ENCODE data around the gene PARD3.

The PARD3 gene

GRCh38 chr10:34206078-34206934 is 608.8 kb downstream of the PARD3 start:
- no peaks in the 10 kb centered on the region for H3K36me3 ChIP-seq (ENCODE audit: insufficient read depth, low read length)
- H3K4me1 ChIP-seq (ENCODE audit: insufficient read depth, low read length): no peaks in the 10 kb centered on the region
- H3K9ac ChIP-seq (ENCODE audit: low read length): no peak overlapping the region
- no peak overlapping the region for H3K27ac ChIP-seq (ENCODE audit: low read depth, low read length)
- no peaks in the 10 kb centered on the region for H3K27me3 ChIP-seq (ENCODE audit: control insufficient read depth in 1 of 2, insufficient read depth in 2 of 2, low read length in 2 of 2)
- no peak overlapping the region for H3K4me3 ChIP-seq (ENCODE audit: low read depth in 1 of 2, low read length in 2 of 2)
- H3K9me3 ChIP-seq (ENCODE audit: low read length): no peaks in the 10 kb centered on the region

- H3K36me3 ChIP-seq (ENCODE audit: insufficient read depth, low read length): no peaks in the 10 kb centered on the region
- H3K4me3 ChIP-seq (ENCODE audit: low read depth in 1 of 2, low read length in 2 of 2): no peak overlapping the region
- no peak overlapping the region for H3K9ac ChIP-seq (ENCODE audit: low read length)
- no peak overlapping the region for H3K27ac ChIP-seq (ENCODE audit: low read depth, low read length)
- peaks cover 7% of the 10 kb centered on the region for H3K4me1 ChIP-seq (ENCODE audit: insufficient read depth, low read length)
- H3K27me3 ChIP-seq (ENCODE audit: control insufficient read depth in 1 of 2, insufficient read depth in 2 of 2, low read length in 2 of 2): no peaks in the 10 kb centered on the region
- H3K9me3 ChIP-seq (ENCODE audit: low read length): no peaks in the 10 kb centered on the region
These were observed 609.6 kb downstream of the PARD3 start for GRCh38 chr10:34205452-34205851.

- Histone ChIP-seq H3K4me1 (ENCODE audit: insufficient read depth, low read length) (peaks cover 7% of the 10 kb centered on the region), H3K4me3 (ENCODE audit: low read depth in 1 of 2, low read length in 2 of 2) (no peak overlapping the region), H3K36me3 (ENCODE audit: insufficient read depth, low read length) (no peaks in the 10 kb centered on the region), H3K27ac (ENCODE audit: low read depth, low read length) (no peak overlapping the region), H3K9me3 (ENCODE audit: low read length) (no peaks in the 10 kb centered on the region), H3K9ac (ENCODE audit: low read length) (no peak overlapping the region), H3K27me3 (ENCODE audit: control insufficient read depth in 1 of 2, insufficient read depth in 2 of 2, low read length in 2 of 2) (no peaks in the 10 kb centered on the region)
These were observed 611.0 kb downstream of the PARD3 start for GRCh38 chr10:34203966-34204630.

- no peaks in the 10 kb centered on the region for H3K9me3 ChIP-seq (ENCODE audit: low read length)
- H3K9ac ChIP-seq (ENCODE audit: low read length): no peak overlapping the region
- no peak overlapping the region for H3K27ac ChIP-seq (ENCODE audit: low read depth, low read length)
These were observed 614.7 kb downstream of the PARD3 start for GRCh38 chr10:34200355-34200901.

GRCh38 chr10:34198953-34199352 is 616.1 kb downstream of the PARD3 start:
- Histone ChIP-seq H3K4me1 (ENCODE audit: insufficient read depth, low read length) (peaks cover 14% of the 10 kb centered on the region), H3K9me3 (ENCODE audit: low read length) (no peaks in the 10 kb centered on the region), H3K9ac (ENCODE audit: low read length) (no peak overlapping the region), H3K36me3 (ENCODE audit: insufficient read depth, low read length) (no peaks in the 10 kb centered on the region), H3K4me3 (ENCODE audit: low read depth in 1 of 2, low read length in 2 of 2) (no peak overlapping the region), H3K27ac (ENCODE audit: low read depth, low read length) (no peak overlapping the region), H3K27me3 (ENCODE audit: control insufficient read depth in 1 of 2, insufficient read depth in 2 of 2, low read length in 2 of 2) (no peaks in the 10 kb centered on the region)

More at GRCh38 chr10:34200355-34200901, 614.7 kb downstream of the PARD3 start:
- no peak overlapping the region for H3K4me3 ChIP-seq (ENCODE audit: low read depth in 1 of 2, low read length in 2 of 2)
- no peaks in the 10 kb centered on the region for H3K36me3 ChIP-seq (ENCODE audit: insufficient read depth, low read length)
- peaks cover 10% of the 10 kb centered on the region for H3K4me1 ChIP-seq (ENCODE audit: insufficient read depth, low read length)
- no peaks in the 10 kb centered on the region for H3K27me3 ChIP-seq (ENCODE audit: control insufficient read depth in 1 of 2, insufficient read depth in 2 of 2, low read length in 2 of 2)

GRCh38 chr10:34196058-34196433 is 619.0 kb downstream of the PARD3 start:
- no peaks in the 10 kb centered on the region for H3K27me3 ChIP-seq (ENCODE audit: control insufficient read depth in 1 of 2, insufficient read depth in 2 of 2, low read length in 2 of 2)
- no peak overlapping the region for H3K4me3 ChIP-seq (ENCODE audit: low read depth in 1 of 2, low read length in 2 of 2)
- H3K4me1 ChIP-seq (ENCODE audit: insufficient read depth, low read length): peaks cover 18% of the 10 kb centered on the region
- H3K9me3 ChIP-seq (ENCODE audit: low read length): no peaks in the 10 kb centered on the region
- no peaks in the 10 kb centered on the region for H3K36me3 ChIP-seq (ENCODE audit: insufficient read depth, low read length)
- no peak overlapping the region for H3K27ac ChIP-seq (ENCODE audit: low read depth, low read length)
- no peak overlapping the region for H3K9ac ChIP-seq (ENCODE audit: low read length)

GRCh38 chr10:34195364-34196057 is 619.6 kb downstream of the PARD3 start:
- no peaks in the 10 kb centered on the region for H3K9me3 ChIP-seq (ENCODE audit: low read length)

GRCh38 chr10:34193931-34194626 is 621.0 kb downstream of the PARD3 start:
- peaks cover 11% of the 10 kb centered on the region for H3K4me1 ChIP-seq (ENCODE audit: insufficient read depth, low read length)
- peak overlapping the region; percentile 51 for H3K27ac ChIP-seq (ENCODE audit: low read depth, low read length)
- H3K4me3 ChIP-seq (ENCODE audit: low read depth in 1 of 2, low read length in 2 of 2): no peak overlapping the region
- H3K36me3 ChIP-seq (ENCODE audit: insufficient read depth, low read length): no peaks in the 10 kb centered on the region
- H3K9me3 ChIP-seq (ENCODE audit: low read length): no peaks in the 10 kb centered on the region
- no peak overlapping the region for H3K9ac ChIP-seq (ENCODE audit: low read length)
- H3K27me3 ChIP-seq (ENCODE audit: control insufficient read depth in 1 of 2, insufficient read depth in 2 of 2, low read length in 2 of 2): no peaks in the 10 kb centered on the region

More at GRCh38 chr10:34195364-34196057, 619.6 kb downstream of the PARD3 start:
- Histone ChIP-seq H3K27me3 (ENCODE audit: control insufficient read depth in 1 of 2, insufficient read depth in 2 of 2, low read length in 2 of 2) (no peaks in the 10 kb centered on the region), H3K36me3 (ENCODE audit: insufficient read depth, low read length) (no peaks in the 10 kb centered on the region), H3K4me3 (ENCODE audit: low read depth in 1 of 2, low read length in 2 of 2) (no peak overlapping the region), H3K4me1 (ENCODE audit: insufficient read depth, low read length) (peaks cover 13% of the 10 kb centered on the region), H3K9ac (ENCODE audit: low read length) (no peak overlapping the region), H3K27ac (ENCODE audit: low read depth, low read length) (no peak overlapping the region)

GRCh38 chr10:34192646-34193045 is 622.5 kb downstream of the PARD3 start:
- Histone ChIP-seq H3K27ac (ENCODE audit: low read depth, low read length) (no peak overlapping the region), H3K9me3 (ENCODE audit: low read length) (no peaks in the 10 kb centered on the region), H3K27me3 (ENCODE audit: control insufficient read depth in 1 of 2, insufficient read depth in 2 of 2, low read length in 2 of 2) (no peaks in the 10 kb centered on the region), H3K4me1 (ENCODE audit: insufficient read depth, low read length) (peaks cover 11% of the 10 kb centered on the region), H3K4me3 (ENCODE audit: low read depth in 1 of 2, low read length in 2 of 2) (no peak overlapping the region), H3K9ac (ENCODE audit: low read length) (no peak overlapping the region), H3K36me3 (ENCODE audit: insufficient read depth, low read length) (no peaks in the 10 kb centered on the region)

GRCh38 chr10:34191406-34191805 is 623.7 kb downstream of the PARD3 start:
- Histone ChIP-seq H3K36me3 (ENCODE audit: insufficient read depth, low read length) (no peaks in the 10 kb centered on the region), H3K9me3 (ENCODE audit: low read length) (no peaks in the 10 kb centered on the region), H3K9ac (ENCODE audit: low read length) (no peak overlapping the region), H3K27ac (ENCODE audit: low read depth, low read length) (no peak overlapping the region), H3K4me3 (ENCODE audit: low read depth in 1 of 2, low read length in 2 of 2) (no peak overlapping the region), H3K4me1 (ENCODE audit: insufficient read depth, low read length) (peaks cover 22% of the 10 kb centered on the region), H3K27me3 (ENCODE audit: control insufficient read depth in 1 of 2, insufficient read depth in 2 of 2, low read length in 2 of 2) (no peaks in the 10 kb centered on the region)

GRCh38 chr10:34190580-34190979 is 624.5 kb downstream of the PARD3 start:
- H3K27me3 ChIP-seq (ENCODE audit: control insufficient read depth in 1 of 2, insufficient read depth in 2 of 2, low read length in 2 of 2): no peaks in the 10 kb centered on the region

More at GRCh38 chr10:34190580-34190979, 624.5 kb downstream of the PARD3 start:
- H3K9me3 ChIP-seq (ENCODE audit: low read length): no peaks in the 10 kb centered on the region
- H3K27ac ChIP-seq (ENCODE audit: low read depth, low read length): no peak overlapping the region
- H3K4me1 ChIP-seq (ENCODE audit: insufficient read depth, low read length): peaks cover 28% of the 10 kb centered on the region
- no peaks in the 10 kb centered on the region for H3K36me3 ChIP-seq (ENCODE audit: insufficient read depth, low read length)
- no peak overlapping the region for H3K4me3 ChIP-seq (ENCODE audit: low read depth in 1 of 2, low read length in 2 of 2)
- no peak overlapping the region for H3K9ac ChIP-seq (ENCODE audit: low read length)

All from muscle layer of colon (tissue), 2 donors.